ENCODE data around the gene NACC2.

DNA sequence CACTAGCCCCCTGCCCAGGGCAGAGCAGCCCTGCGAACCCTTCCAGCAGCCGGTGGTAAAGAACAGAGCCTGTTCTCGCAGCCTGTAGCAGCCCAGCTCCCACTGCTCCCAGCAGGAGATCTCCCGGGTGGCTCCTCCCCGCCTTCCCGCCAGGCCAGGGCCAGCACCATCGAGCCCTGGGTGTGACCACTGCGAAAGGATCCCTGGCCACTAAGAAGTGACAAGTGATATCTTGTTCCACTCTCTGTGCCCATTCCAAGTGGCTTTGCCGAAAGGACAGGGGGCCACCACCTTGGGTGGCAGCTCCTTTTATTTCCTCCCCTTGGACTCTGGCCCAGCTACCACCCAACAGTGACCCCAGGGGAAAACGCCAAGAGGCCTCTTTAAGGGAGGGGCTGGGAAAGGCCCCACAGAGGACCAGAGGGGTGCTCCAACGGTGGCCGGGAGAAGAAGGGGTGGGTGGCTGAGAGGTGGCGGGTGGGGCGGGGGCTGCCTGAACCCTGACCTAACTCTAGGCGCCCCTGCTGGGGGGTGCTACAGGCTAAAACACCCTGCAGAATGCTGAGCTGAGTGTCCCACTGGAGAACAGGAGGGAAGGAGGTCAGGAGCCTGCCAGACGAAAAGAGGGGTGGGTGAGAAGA is 1.6 kb downstream of the NACC2 start:
- TF ChIP-seq BACH2 (CRISPR knock-in tag; IDR thresholded peaks at IDR 0.05; ENCODE audit: borderline replicate concordance): no peak
- no peak for TF ChIP-seq ARNTL (CRISPR knock-in tag; IDR thresholded peaks at IDR 0.05; ENCODE audit: borderline replicate concordance, low read depth)
- no peak for TF ChIP-seq ZNF565 (CRISPR knock-in tag; conservative IDR thresholded peaks at IDR 0.05; ENCODE audit: low read depth)
